GM12801 (cell line): Measurements from ENCODE around the gene KIAA0930.

ENCODE experiments used
- TF ChIP-seq, protein P1 (sequence below): IDR thresholded peaks from one replicate; pipeline ENCODE4 v1.5.1; 2011; ENCODE audit warnings: control low read depth; ENCODE audit not compliant: insufficient read length; ENCODE audit errors: extremely low read depth

KIAA0930 gene

DNA sequence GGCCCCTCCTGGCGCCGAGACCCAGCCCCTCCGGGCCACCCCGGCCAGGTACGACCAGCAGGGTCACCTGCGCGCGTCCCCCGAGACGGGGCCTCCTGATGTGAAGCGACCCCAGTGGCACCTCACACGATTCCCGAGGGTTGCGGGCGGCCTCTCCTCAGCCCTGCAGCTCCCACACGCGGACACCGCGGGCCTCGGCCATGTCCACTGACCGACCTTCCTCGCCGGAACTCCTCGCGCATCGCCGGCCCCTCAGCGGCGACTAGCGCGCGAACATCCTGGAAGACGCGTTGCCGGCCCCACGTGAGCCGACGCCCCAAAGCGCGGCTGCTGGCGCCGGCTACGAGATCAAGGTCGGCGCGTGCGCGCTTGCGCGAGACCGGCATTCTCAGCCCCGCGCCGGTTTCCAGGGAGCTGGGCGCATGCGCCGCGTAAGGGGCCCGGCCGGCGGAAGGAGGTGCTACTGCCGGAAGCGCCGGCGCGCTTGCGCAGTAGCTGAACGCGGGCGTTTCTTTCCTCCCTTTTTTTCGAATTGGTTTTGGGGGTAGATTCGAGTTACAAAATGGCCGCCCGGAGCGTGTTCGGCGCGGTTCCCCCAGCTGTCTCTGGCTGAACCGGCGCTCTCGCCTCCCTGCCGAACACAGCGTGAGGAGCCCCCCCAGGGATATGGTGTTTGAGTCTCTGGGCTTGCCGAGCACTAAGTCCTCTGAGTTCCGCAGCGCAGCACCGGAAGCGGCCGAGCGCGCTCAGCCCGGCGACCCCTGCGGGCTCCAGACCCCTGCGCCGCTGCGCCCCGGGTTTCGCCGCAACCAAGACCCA is 77.0 kb downstream of the KIAA0930 start, which contains the start of gene NUP50:
Gene NUP50 (plus strand): TSS at position 475 of the 819 bp plus-strand sequence. CDS start 4,253 bp downstream, outside the sequence.
- TF ChIP-seq, protein P1, sequence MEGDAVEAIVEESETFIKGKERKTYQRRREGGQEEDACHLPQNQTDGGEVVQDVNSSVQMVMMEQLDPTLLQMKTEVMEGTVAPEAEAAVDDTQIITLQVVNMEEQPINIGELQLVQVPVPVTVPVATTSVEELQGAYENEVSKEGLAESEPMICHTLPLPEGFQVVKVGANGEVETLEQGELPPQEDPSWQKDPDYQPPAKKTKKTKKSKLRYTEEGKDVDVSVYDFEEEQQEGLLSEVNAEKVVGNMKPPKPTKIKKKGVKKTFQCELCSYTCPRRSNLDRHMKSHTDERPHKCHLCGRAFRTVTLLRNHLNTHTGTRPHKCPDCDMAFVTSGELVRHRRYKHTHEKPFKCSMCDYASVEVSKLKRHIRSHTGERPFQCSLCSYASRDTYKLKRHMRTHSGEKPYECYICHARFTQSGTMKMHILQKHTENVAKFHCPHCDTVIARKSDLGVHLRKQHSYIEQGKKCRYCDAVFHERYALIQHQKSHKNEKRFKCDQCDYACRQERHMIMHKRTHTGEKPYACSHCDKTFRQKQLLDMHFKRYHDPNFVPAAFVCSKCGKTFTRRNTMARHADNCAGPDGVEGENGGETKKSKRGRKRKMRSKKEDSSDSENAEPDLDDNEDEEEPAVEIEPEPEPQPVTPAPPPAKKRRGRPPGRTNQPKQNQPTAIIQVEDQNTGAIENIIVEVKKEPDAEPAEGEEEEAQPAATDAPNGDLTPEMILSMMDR, result no peak

DNA sequence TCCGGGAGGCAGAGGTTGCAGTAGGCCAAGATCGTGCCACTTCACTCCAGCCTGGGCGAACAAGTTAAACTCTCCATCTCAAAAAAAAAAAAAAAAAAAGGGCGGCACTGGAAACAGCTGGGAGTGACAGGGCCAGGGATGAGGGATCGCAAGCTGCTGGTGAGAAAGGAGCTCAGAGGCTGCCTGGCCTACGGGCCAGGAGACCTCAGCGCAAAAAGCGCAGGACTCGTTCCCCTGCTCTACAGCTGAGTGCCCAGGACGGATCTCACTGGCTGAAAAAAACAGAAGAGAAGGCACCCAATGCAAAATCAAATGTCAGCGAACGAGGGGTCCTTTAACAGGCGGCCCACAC is 77.6 kb downstream of the KIAA0930 start:
- TF ChIP-seq, protein P1, result no peak

DNA sequence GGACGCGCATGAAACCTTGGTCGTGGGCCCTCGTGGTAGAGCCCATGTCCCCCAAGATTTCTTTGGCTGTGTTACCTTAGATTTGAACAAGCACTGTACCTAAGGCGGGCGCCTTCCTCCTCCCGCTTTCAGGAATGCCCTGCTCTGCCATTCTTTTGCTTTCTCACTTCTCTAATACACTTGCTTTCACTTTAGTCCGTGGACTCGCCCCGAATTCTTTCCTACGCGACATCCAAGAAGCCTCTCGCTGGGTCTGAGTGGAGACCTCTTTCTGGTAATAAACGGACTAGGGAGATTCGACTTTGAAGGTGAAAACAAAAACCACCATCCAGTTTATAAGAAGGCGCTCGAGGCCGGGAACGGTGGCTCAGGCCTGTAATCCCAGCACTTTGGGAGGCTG is 78.2 kb downstream of the KIAA0930 start:
- TF ChIP-seq, protein P1, result no peak

DNA sequence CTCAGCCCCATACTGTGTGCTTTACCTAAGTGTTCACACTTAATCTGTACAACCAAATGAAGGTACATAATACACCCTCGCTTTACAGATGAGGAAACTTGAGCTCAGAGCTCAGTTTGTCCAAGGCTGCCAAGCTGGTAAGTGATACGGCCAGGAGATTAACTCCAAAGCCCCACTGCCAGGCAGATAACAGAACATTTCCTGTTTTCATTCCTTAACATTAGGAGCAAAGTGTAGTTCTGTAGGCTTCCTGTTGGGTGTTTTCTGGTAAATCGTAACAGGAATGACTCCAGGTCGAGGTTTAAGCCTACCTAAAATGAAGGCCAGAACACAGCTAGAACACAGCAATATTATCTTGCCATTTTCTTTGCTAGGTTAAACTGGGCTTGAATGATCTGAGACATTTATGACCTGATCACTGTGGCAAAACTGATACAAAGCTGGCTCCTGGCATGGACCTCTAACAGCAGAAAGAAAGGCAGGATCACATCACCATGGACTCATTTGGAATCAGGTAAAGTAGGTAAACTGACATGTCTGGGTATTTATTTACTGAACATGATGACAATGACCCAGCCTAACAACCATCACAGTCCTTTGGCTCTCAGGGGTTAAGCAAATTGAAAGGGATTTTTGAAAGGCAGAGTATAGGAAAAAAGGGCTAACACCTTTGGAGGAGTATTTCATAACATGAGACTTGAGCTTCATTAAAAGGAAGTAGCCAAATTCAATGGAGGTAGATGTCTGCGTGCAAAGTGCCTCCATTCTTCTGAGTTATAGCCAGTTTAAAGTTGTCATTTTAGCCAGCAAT is 80.8 kb downstream of the KIAA0930 start:
- TF ChIP-seq, protein P1, result no peak

DNA sequence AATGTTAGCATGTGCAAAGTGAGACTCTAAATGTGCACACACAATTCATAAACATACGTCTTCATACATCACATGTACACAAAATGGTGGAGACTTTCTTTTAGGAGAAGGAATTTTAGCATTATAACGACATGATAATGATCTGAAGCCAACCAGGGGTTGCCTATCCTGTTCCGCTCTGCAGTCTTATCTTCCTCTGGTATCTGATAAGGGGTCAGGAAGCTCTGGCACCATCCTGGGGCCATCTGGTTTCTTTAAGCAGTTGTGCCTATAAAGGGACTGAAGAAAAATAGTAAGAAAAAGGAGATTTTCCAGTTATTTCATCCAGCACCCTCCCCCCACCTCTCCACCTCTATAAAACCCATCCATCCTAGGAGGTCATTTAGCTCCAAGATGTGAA is 82.8 kb downstream of the KIAA0930 start:
- TF ChIP-seq, protein P1, result no peak

DNA sequence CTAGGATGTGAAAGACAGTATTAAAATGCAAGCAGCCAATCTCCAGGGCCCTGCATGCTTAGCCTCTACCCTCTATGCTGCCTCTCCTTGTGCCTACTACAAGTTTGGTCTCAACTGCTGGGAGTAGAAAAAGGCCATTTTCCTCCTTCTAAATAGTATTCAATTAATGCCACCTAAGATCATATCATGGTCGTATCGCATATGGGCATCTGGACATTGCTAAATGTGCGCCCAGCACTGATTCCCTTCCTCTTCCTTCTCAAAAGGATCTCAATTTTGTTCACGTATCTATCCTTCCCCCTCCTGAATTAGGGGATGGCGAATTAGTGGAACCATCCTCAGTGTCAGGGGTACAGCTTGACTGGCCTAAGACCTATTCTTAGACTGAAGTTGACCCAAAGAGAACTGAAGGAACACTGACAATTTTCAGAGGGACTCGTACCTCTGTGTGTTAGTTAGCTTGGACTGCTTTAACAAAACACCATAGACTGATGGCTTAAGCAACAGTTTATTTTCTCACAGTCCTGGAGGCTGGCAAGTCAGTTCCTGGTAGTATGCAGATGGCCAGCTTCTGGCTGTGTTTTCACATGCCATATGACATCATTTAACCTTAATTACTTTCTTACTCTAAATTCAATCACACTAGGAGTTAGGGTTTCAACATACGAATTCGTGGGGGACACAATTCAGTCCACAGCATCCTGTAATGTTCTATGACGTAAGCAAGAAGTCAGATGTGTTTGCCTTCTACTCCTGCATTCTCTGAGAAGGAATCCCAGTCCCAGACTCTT is 85.4 kb downstream of the KIAA0930 start:
- TF ChIP-seq, protein P1, result no peak

DNA sequence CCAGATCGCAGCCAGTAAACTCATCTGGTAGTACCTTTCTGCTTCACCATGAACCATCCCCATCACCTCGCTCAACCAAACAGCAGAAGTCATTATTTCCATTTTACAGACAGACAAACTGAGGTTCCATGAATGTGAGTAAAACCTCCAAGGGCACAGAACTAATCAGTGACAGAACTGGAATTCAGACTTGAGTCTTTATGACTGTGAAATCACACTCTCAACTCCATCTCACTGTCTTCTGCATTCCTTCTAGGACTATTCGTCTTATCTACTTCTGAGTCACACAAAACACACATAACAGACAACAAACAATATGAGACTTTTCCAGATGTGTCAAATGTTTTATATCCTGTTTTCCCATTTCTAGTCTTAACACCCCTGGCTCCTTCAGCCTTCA is 86.3 kb downstream of the KIAA0930 start:
- TF ChIP-seq, protein P1, result no peak
